IMR-90 (cell line): ENCODE results near the gene OR52K1. TPM values are rescaled to one million over a fixed set of nuclear protein-coding genes. Genes with fewer than 3 reads are reported as not detected.

ENCODE experiments used
- ATAC-seq: fragments of 200-7000 bp; cut with Tn5 transposase; 2 replicates; pipeline ENCODE4 v1.9.1; 2020; ENCODE audit warnings: low read depth, mild to moderate bottlenecking, moderate library complexity
- BruUV-seq: library from RNA; stranded (reverse); fragments of 400-500 nt; replicated peaks from 2 replicates; lab custom pipeline; 2021; lab: Mats Ljungman, UMichigan
- CTCF ChIA-PET: fragments of 300-600 bp; formaldehyde crosslinking; extraction: SDS; loops from one replicate; lab custom pipeline; 2021; ENCODE audit warnings: antibody characterized with exemption; lab: Yijun Ruan, JAX
- POLR2A ChIA-PET: fragments of 300-600 bp; sonication (Branson Sonifier 250); formaldehyde crosslinking; loops from one replicate; lab custom pipeline; 2022; ENCODE audit warnings: antibody characterized with exemption; ENCODE audit not compliant: unreplicated experiment; lab: Charles Lee
- DNase-seq: peaks from one replicate; pipeline ENCODE4 v3.0.0; 2013
- H2AFZ ChIP-seq: replicated peaks from 2 replicates; pipeline ENCODE3; 2013; ENCODE audit warnings: low read length, mild to moderate bottlenecking; ENCODE audit not compliant: poor library complexity
- H2AK5ac ChIP-seq: 2 replicates; pipeline ENCODE4 v1.6.1; 2013; ENCODE audit warnings: low read depth, low read length, inconsistent platforms
- H2AK9ac ChIP-seq: replicated peaks from 2 replicates; pipeline ENCODE3; 2013; ENCODE audit warnings: mild to moderate bottlenecking, low read depth, low read length, moderate library complexity; ENCODE audit not compliant: poor library complexity
- H2BK120ac ChIP-seq: 2 replicates; pipeline ENCODE4 v1.6.1; 2013; ENCODE audit warnings: low read depth, low read length, inconsistent platforms
- H2BK15ac ChIP-seq: 3 replicates; pipeline ENCODE4 v1.6.1; 2013; ENCODE audit warnings: low read depth, low read length, inconsistent platforms
- H2BK20ac ChIP-seq: 2 replicates; pipeline ENCODE4 v1.6.1; 2013; ENCODE audit warnings: low read depth, mild to moderate bottlenecking, inconsistent platforms, low read length, moderate library complexity
- H2BK5ac ChIP-seq: 2 replicates; pipeline ENCODE4 v1.6.1; 2013; ENCODE audit warnings: mild to moderate bottlenecking, low read depth, low read length, inconsistent platforms; ENCODE audit not compliant: poor library complexity, severe bottlenecking
- H3K14ac ChIP-seq: replicated peaks from 2 replicates; pipeline ENCODE4 v1.6.1; 2013; ENCODE audit warnings: low read depth, low read length, inconsistent platforms
- H3K18ac ChIP-seq: 2 replicates; pipeline ENCODE4 v1.6.1; 2013; ENCODE audit warnings: low read depth, low read length, control low read depth
- H3K23ac ChIP-seq: 2 replicates; pipeline ENCODE4 v1.6.1; 2013; ENCODE audit warnings: low read depth, low read length, inconsistent platforms
- H3K27ac ChIP-seq: 2 replicates; pipeline ENCODE4 v1.5.1; 2013; ENCODE audit warnings: mild to moderate bottlenecking, control low read depth, low read length; ENCODE audit not compliant: insufficient read depth
- H3K27me3 ChIP-seq: 2 replicates; pipeline ENCODE4 v1.6.1; 2013; ENCODE audit warnings: low read length; ENCODE audit not compliant: control insufficient read depth, insufficient read depth
- H3K36me3 ChIP-seq: 2 replicates; pipeline ENCODE4 v1.6.1; 2013; ENCODE audit warnings: low read length, mixed read lengths; ENCODE audit not compliant: control insufficient read depth, insufficient read depth
- H3K4ac ChIP-seq: 2 replicates; pipeline ENCODE4 v1.6.1; 2013; ENCODE audit warnings: low read depth, low read length, inconsistent platforms
- H3K4me1 ChIP-seq: 2 replicates; pipeline ENCODE4 v1.6.1; 2013; ENCODE audit warnings: low read length, mixed read lengths; ENCODE audit not compliant: control insufficient read depth, insufficient read depth
- H3K4me2 ChIP-seq: 2 replicates; pipeline ENCODE4 v1.6.1; 2013; ENCODE audit warnings: low read depth, mild to moderate bottlenecking, control low read depth, low read length, moderate library complexity
- H3K4me3 ChIP-seq: 2 replicates; pipeline ENCODE4 v1.5.1; 2013; ENCODE audit warnings: low read depth, mild to moderate bottlenecking, control low read depth, low read length, moderate library complexity; ENCODE audit not compliant: insufficient read depth
- H3K56ac ChIP-seq: 2 replicates; pipeline ENCODE4 v1.6.1; 2013; ENCODE audit warnings: low read length, inconsistent platforms; ENCODE audit not compliant: insufficient read depth; ENCODE audit errors: extremely low read depth
- H3K79me1 ChIP-seq, 2 experiments: 2 replicates each; pipeline ENCODE4 v1.6.1; 2013; ENCODE audit warnings: low read length in 2 of 2, inconsistent platforms in 1 of 2, low read depth in 1 of 2
- H3K9ac ChIP-seq: 2 replicates; pipeline ENCODE4 v1.6.1; 2013; ENCODE audit warnings: low read depth, low read length, control low read depth
- H3K9me1 ChIP-seq: 2 replicates; pipeline ENCODE4 v1.6.1; 2013; ENCODE audit warnings: low read length, inconsistent platforms; ENCODE audit not compliant: insufficient read depth
- H3K9me3 ChIP-seq: 2 replicates; pipeline ENCODE4 v1.6.1; 2013; ENCODE audit warnings: low read length; ENCODE audit not compliant: control insufficient read depth, insufficient read depth
- H4K20me1 ChIP-seq: 2 replicates; pipeline ENCODE4 v1.6.1; 2013; ENCODE audit warnings: low read length, inconsistent platforms; ENCODE audit not compliant: insufficient read depth
- H4K5ac ChIP-seq: 2 replicates; pipeline ENCODE4 v1.6.1; 2013; ENCODE audit warnings: mild to moderate bottlenecking, low read depth, low read length, control low read depth
- H4K8ac ChIP-seq, 2 experiments: 2 replicates each; pipeline ENCODE4 v1.6.1; 2013; ENCODE audit warnings: low read depth in 2 of 2, low read length in 2 of 2, control low read depth in 1 of 2, inconsistent platforms in 1 of 2
- H4K91ac ChIP-seq: 2 replicates; pipeline ENCODE4 v1.6.1; 2013; ENCODE audit warnings: low read depth, low read length, inconsistent platforms; ENCODE audit not compliant: insufficient read depth
- NFE2L2 ChIP-seq: fragments of 150-350 bp; IDR thresholded peaks from 2 replicates; pipeline ENCODE4 v1.6.1; 2016; ENCODE audit warnings: low read depth, mild to moderate bottlenecking, low read length
- WGBS, 2 experiments: methylation state at CpG; one replicate each; pipeline versions ENCODE4 v1.1.5 to v1.1.7; 2013; ENCODE audit warnings: missing lambda C conversion rate in 2 of 2; ENCODE audit not compliant: insufficient read length in 1 of 2; ENCODE audit errors: extremely low coverage in 2 of 2; 5-methylcytosine and 5-hydroxymethylcytosine counted together
- dilution Hi-C: fragments of 300-500 bp; cut with HindIII; formaldehyde crosslinking; loops from one replicate; pipeline ENCODE4 v1.14.3; 2018; ENCODE audit warnings: low sequenced_read_pairs; ENCODE audit not compliant: unreplicated experiment
- in situ Hi-C: fragments of 300-500 bp; cut with MboI; formaldehyde crosslinking; loops from 3 replicates; pipeline ENCODE4 v1.14.3; 2019; ENCODE audit warnings: low sequenced_read_pairs, inconsistent platforms, mixed read lengths
- intact Hi-C: fragments of 100-400 bp; cut with micrococcal nuclease; formaldehyde crosslinking; loops from 2 replicates; pipeline ENCODE4 v1.10.0; 2022
- polyA plus RNA-seq, 3 experiments: library from polyadenylated mRNA; depleted of rRNA; stranded (reverse); fragments of >200 nt; gene quantifications; 2 replicates each; pipeline ENCODE4 v1.2.3, GENCODE V29; 2012; ENCODE audit warnings: low replicate concordance in 1 of 3
- total RNA-seq: library from RNA; depleted of rRNA; stranded (reverse); fragments of >200 nt; gene quantifications from 2 replicates; pipeline ENCODE4 v1.2.3, GENCODE V29; 2012

Gene OR52K1
- total and polyA plus RNA-seq, 2 of the 4 experiments (the other 2 are of a cell fraction) = not detected

DNA sequence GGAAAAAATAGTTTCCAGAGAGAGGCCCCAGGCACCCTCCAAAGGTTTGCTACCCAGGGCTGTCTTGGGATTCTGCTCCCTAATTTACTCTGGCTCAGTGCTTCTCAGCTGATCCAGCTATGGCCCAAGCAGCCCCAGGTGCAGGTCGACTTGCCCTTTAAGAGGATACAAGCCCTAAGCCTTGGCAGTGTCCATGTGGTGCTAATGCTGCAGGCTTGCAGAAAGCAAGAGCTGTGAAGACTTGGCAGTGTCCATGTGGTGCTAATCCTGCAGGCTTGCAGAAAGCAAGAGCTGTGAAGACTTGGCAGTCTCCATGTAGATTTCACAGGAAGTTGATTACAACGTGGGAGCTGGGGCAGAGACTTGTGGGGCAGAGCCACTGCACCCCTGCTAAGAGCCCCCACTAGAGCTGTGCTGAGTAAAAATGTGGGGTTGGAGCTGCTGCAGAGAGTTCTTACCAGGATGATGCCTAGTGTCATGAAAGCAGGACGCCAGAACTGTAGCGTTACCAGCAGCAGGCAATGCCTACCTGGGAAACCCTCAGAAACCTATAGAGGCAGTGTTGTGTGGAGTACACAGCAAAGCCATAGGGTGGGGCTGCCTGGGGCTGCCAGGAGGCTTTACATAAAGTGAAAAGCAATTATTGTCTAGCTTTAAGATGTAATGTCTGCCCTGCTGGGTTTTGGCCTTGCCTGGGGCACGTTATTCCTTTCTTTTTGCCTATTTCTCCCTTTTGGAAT is 16.1 kb upstream of the OR52K1 start:
- H2BK5ac ChIP-seq = no peak overlapping the region
- no peaks in the 10 kb centered on the region for H3K36me3 ChIP-seq
- no peak overlapping the region for H3K27ac ChIP-seq
- no peak overlapping the region for H2AK9ac ChIP-seq
- H3K4me1 ChIP-seq = no peaks in the 10 kb centered on the region
- no peak overlapping the region for H3K4ac ChIP-seq
- no TSS peak for BruUV-seq
- CTCF ChIA-PET = no interaction called here
- no peak overlapping the region for H4K91ac ChIP-seq
- DNase-seq = no peak
- H3K56ac ChIP-seq = no peak overlapping the region
- H3K14ac ChIP-seq = no peak overlapping the region
- no peaks in the 10 kb centered on the region for H3K27me3 ChIP-seq
- H3K4me2 ChIP-seq = no peak overlapping the region
- no peak overlapping the region for H3K23ac ChIP-seq
- no peaks in the 10 kb centered on the region for H3K79me1 ChIP-seq
- no peak overlapping the region for H3K4me3 ChIP-seq
- intact Hi-C loops = no loop called here
- H2BK15ac ChIP-seq = no peak overlapping the region
- peaks cover 4% of the 10 kb centered on the region; the same call in 1 of the 2 replicates for H3K9me3 ChIP-seq
- H3K9ac ChIP-seq = no peak overlapping the region
- H3K18ac ChIP-seq = no peak overlapping the region
- no peak overlapping the region for H2AK5ac ChIP-seq
- no peak overlapping the region for H2AFZ ChIP-seq
- in situ Hi-C loops = no loop called here
- H2BK120ac ChIP-seq = no peak overlapping the region
- 0% methylated on average over 2 of the region's 5 CpGs; no CpG with 5 or more reads in 1 of the 2 experiments for WGBS, 2 experiments
- no peak for TF ChIP-seq NFE2L2
- H4K8ac ChIP-seq = no peak overlapping the region
- POLR2A ChIA-PET = interaction anchor here (0.5 kb wide), 1 partner anchor 87 kb away, joined by 3 read pairs; no protein-coding TSS in a partner anchor
- H3K9me1 ChIP-seq = no peaks in the 10 kb centered on the region
- H2BK20ac ChIP-seq = no peak overlapping the region
- H4K5ac ChIP-seq = no peak overlapping the region
- dilution Hi-C loops = no loop called here
- ATAC-seq = no peak
- no peaks in the 10 kb centered on the region for H4K20me1 ChIP-seq
